ENCODE results near the gene DDI2. TPM values are rescaled to one million over a fixed set of nuclear protein-coding genes. Genes with fewer than 3 reads are reported as not detected.

Gene DDI2
- total and polyA plus RNA-seq, 9 of the 15 experiments (the other 6 are each of a cell fraction or from before 2014, with no cell fraction given), result 6.5 to 48.4 (median 21.2) TPM

GRCh38 chr1:15684468-15685291, 67.4 kb downstream of the DDI2 start (continued):
- TF ChIP-seq MYC (IDR thresholded peaks at IDR 0.05; ENCODE audit: low read depth, low read length) (0 out of 2 replicates have a peak, but pooled peaks have one; percentile 17), MYC (CRISPR knock-in tag; IDR thresholded peaks at IDR 0.05; ENCODE audit: borderline replicate concordance, low read depth) (no peak), POLR2AphosphoS2 (IDR thresholded peaks at IDR 0.05; ENCODE audit: low read length) (no peak), MNT (conservative IDR thresholded peaks at IDR 0.05) (no peak; a peak in 1 of 4 replicates), SRSF3 (IDR thresholded peaks at IDR 0.05; ENCODE audit: insufficient read depth, low read length) (no peak), ZNF184 (CRISPR knock-in tag; IDR thresholded peaks at IDR 0.05) (no peak), FOXP4 (CRISPR knock-in tag; IDR thresholded peaks at IDR 0.05; ENCODE audit: borderline replicate concordance) (no peak), MTA3 (IDR thresholded peaks at IDR 0.05; ENCODE audit: borderline replicate concordance) (0 out of 2 replicates have a peak, but pooled peaks have one; percentile 52), GATA2 (CRISPR knock-in tag; IDR thresholded peaks at IDR 0.05) (0 out of 2 replicates have a peak, but pooled peaks have one; percentile 35), ZNF23 (CRISPR knock-in tag; IDR thresholded peaks at IDR 0.05) (no peak), DPF2 (IDR thresholded peaks at IDR 0.05) (peak; percentile 50; the same call in 1 of the 2 replicates), PBX2 (CRISPR knock-in tag; IDR thresholded peaks at IDR 0.05; ENCODE audit: low read depth) (no peak), PBX2 (tag; conservative IDR thresholded peaks at IDR 0.05; ENCODE audit: low read depth) (no peak), RBFOX2 (IDR thresholded peaks at IDR 0.05; ENCODE audit: low read depth, low read length) (peak; percentile 63), SPI1 (IDR thresholded peaks at IDR 0.05; ENCODE audit: borderline replicate concordance, low read depth, low read length) (no peak), CHD1 (IDR thresholded peaks at IDR 0.05; ENCODE audit: low read length) (peak; percentile 90), TOE1 (IDR thresholded peaks at IDR 0.05; ENCODE audit: borderline replicate concordance) (no peak), TOE1 (CRISPR knock-in tag; IDR thresholded peaks at IDR 0.05; ENCODE audit: borderline replicate concordance, low read depth) (no peak), L3MBTL2 (IDR thresholded peaks at IDR 0.05) (peak; percentile 43; the same call in 1 of the 2 replicates), ZNF583 (CRISPR knock-in tag; IDR thresholded peaks at IDR 0.05) (no peak), RBM15 (IDR thresholded peaks at IDR 0.05; ENCODE audit: insufficient read depth, low read length) (no peak), ARID1B (IDR thresholded peaks at IDR 0.05) (peak; percentile 58), ATF7 (IDR thresholded peaks at IDR 0.05) (peak; percentile 28; the same call in 1 of the 2 replicates)
